Stimulated activated naive CD4-positive, alpha-beta T cell (primary cell): ENCODE results near the gene PHOX2A.
"Not testable (repeated sequence)": the region's sequence is repeated elsewhere in the genome, so short reads cannot be mapped to it uniquely, and the experiment has no call there.

Source experiments
- DNase-seq, 6 experiments: peaks; one replicate each; lab custom pipeline; 2025; lab: John Stamatoyannopoulos, UW

Gene PHOX2A

DNA sequence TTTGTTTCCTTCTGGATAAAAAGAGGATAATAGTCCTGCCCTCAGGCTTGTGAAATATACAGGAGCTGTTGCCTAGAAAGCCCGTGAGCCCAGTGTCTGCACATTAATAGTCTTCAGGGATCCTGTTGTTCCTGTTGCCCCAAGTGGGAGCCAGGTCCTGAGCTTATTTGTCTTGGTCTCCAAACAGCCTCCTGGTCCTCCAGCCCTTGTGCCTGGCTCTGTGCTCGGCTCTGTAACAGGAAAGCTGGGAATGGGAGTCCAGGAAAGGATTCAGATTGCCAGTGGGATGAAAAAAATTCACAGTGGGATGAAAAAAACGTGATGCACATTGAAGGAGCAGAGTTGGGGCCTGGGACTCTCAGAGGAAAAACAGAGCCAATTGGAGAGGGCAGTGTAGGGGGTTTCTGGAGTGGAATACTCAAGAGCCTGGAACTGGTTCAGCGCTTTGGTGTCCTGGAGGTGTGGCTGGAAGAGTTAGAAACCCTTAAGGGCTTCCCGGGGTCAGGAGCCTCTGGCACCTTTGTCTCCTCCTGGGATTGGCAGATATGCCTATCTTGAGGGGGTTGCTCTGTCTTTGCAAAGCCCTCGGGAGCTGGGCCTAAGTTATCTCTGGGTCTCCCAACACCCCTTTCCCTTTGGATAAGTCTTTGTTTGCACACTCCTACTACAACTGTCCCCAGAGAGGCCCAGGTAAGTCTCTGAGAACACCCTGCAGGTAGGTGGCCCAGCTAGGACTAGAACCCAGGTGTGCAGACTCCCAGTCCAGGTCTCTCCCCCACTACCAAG, 21.7 kb downstream of the PHOX2A start:
- DNase-seq: no peak

DNA sequence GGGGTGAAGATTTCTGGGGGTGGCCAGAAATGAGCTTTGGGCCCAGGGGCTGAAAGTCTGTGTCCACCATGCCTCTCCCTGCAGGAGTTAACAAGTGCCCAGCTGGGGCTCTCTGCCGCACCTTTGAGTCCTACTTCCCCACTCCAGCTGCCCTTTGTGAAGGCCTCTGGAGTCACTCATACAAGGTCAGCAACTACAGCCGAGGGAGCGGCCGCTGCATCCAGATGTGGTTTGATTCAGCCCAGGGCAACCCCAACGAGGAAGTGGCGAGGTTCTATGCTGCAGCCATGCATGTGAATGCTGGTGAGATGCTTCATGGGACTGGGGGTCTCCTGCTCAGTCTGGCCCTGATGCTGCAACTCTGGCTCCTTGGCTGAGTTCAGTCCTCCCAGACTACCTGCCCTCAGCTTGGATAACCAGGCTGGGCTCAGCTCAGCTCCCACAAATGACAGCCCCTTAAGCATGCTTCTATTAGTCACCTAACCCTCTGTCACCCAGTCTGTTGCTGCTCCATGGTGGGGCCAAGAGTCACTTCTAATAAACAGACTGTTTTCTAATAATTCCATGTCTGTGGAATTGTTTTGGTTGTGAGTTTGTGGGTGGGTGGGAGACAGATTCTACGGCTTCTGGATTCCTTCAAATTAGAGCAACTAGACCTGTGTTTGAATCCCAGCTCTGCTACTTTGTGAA, 22.4 kb downstream of the PHOX2A start:
- DNase-seq: no peak

DNA sequence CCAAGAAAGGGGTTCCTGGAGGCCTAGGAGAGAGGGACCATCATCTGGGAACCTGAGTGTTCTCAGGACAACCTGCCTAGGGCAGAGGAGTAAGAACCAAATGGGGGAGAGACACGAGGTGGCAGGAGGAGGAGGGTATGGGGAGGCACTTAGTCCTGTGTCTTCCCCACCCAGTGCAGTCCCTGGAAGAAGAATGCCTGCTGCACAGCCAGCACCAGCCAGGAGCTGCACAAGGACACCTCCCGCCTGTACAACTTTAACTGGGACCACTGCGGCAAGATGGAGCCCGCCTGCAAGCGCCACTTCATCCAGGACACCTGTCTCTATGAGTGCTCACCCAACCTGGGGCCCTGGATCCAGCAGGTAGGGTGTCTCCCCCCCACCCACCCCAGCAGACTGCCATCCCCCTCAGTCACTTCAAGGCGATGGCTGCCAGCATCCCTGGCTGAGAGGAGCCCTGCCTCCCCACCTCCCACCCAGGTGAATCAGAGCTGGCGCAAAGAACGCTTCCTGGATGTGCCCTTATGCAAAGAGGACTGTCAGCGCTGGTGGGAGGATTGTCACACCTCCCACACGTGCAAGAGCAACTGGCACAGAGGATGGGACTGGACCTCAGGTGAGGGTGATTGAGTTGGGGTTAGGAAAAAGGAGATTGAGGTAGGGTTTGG, 23.1 kb downstream of the PHOX2A start:
- no peak for DNase-seq

DNA sequence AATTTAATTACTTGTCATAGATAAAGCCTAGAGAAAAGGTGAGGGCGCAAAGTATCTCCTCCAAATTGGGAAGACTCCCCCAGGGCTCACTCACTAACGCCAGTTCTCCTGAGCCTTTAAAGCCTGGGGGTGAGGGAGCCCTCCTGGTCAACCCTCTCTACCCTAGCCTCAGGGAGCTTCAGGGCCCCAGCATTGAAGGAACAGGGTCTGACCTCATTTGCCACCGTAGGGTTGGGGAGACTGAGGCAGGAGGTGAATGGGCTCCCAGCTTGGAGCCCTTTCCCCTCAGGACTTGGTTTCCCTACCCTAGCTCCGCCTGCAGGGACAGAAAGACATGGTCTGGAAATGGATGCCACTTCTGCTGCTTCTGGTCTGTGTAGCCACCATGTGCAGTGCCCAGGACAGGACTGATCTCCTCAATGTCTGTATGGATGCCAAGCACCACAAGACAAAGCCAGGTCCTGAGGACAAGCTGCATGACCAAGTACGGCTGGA, 25.7 kb downstream of the PHOX2A start:
- DNase-seq: no peak

DNA sequence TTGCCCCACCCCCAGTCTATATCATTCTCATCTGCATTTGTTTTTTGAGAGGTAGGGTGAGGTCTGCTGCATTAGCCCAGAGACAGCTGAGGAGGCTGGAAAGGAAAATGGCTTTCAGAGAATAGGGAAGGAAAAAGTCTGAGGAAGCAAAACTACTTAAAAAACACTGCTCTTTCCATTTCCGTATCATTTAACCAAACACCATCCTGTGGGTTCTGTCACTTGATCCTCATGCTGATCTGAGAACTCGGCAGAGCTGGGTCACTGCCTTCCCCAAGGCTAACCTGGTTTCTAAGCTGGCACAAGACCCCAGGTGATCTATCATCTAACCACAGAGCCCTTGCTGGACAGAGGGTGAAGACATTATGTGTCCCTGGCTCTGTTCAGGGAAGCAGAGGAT, 26.1 kb downstream of the PHOX2A start:
- DNase-seq: no peak

DNA sequence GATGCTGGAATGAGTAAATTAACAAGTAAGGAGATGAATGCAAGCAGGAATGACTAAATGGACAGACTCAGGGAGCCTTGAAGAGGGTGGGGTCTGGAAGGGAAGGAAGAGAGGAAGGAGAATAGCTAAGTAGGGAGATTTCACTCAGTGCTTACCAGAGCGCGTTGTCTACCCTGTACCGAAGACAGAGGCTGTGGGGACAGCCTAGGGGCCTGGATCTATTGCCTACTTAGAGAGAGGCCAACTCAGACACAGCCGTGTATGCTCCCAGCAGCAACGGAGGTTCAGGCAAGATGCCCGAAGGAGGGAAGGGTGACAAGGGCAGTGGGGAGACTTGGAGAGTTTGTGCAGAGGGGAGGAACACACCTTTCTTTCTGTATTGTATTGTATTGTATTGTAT, 27.3 kb downstream of the PHOX2A start, which contains the start of gene FOLR2:
Gene FOLR2 (plus strand): TSS at position 157 of the 400 bp plus-strand sequence. CDS start 1,791 bp downstream, outside the sequence.
- no peak for DNase-seq

DNA sequence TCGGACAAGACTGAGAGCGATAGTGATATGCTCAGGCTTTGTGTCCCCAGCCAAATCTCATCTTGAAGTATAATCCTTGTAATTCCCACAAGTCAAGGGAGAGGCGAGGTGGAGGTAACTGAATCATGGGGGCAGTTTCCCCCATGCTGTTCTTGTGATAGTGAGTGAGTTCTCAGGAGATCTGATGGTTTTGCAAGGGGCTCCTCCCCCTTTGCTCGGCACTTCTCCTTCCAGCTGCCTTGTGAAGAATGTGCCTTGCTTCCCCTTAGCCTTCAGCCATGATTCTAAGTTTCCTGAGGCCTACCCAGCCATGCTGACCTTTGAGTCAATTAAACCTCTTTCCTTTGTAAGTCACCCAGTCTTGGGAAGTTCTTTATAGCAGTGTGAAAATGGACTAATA, 34.9 kb downstream of the PHOX2A start:
- no peak for DNase-seq

DNA sequence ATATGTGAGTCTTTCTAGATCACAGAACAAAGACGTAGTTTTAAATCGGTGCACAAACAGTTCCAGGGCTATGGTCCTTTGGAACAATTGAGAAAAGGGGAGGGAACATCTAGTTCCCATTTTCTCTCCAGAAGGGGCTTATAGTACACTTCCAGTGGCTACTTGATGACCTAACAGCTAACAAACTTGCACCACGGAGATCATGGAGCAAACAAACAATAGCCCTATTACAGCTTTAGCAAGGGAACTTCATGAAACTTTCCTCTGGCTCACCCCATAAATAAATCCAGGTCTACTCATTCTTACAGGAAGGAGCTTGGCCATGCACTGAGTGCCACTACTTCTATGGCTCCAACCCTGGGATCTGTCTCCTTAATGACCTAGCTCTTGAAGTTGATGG, 35.7 kb downstream of the PHOX2A start:
- DNase-seq: no peak

DNA sequence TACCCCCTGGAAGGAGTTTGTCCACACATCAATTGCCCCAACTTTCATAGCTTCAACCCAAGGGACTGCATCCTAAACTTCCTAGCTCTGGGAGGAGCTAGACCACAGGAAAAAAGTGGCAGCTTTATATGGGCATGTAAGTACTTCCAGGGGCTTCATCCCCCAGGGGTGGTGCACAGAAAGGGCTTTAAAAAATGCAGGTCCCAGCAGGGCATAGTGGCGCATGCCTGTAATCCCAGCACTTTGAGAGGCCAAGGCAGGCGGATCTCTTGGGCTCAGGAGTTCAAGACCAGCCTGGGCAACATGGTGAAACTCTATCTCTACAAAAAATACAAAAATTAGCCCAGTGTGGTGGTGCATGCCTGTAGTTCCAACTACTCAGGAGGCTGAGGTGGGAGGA, 37.2 kb downstream of the PHOX2A start:
- DNase-seq: not testable (repeated sequence)

DNA sequence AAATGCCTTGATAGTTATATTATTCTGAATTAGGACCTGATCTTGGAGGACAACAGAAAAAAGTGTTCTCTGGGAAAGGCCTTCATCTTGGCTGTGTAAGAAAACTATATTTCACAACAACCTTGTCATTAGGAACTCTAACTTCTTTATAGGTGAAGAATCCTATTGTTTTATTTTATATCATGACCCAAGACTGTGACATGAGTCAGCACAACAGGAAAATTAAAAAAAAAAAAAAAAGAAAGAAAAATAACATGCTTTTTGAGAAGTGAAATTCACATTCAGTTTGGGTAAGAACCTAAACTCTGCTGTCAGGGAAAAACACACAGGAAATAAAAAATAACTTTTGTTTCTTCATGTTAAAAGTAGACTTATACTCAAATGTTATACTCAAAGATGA, 39.1 kb downstream of the PHOX2A start:
- DNase-seq: peak in 1 of 6 experiments; percentile 7

DNA sequence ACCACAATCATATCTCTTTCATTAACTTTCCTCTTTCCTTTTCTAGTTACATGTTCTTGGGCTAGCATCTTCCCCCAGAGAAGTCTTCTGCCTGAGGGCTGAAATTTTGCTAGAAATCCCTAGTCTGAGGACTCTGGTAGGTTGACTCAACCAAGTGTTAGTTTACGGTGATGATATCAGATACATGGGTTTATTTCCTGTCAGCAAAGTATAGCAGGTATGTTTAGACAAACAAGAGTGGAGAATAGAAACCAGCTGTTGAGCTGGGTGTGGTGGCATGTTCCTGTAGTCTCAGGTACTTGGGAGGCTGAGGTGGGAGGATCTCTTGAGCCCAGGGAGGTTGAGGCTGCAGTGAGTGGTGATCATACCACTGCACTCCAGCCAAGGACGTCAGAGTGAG, 40.8 kb downstream of the PHOX2A start:
- DNase-seq: no peak

DNA sequence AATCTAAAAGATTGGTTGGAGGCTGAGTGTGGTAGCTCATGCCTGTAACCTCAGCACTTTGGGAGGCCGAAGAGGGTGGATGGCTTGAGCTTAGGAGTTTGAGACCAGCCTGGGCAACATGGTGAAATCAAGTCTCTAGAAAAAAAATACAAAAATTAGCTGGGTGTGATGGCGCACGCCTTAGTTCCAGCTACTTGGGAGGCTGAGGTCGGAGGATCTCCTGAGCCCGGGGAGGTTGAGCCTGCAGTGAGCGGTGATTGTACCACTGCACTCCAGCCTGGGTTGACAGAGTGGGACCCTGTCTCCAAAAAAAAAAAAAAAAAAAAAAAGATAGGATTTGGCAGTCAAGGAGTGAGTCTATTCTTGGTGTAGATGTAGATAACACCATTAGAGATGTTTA, 41.4 kb downstream of the PHOX2A start:
- DNase-seq: no peak

DNA sequence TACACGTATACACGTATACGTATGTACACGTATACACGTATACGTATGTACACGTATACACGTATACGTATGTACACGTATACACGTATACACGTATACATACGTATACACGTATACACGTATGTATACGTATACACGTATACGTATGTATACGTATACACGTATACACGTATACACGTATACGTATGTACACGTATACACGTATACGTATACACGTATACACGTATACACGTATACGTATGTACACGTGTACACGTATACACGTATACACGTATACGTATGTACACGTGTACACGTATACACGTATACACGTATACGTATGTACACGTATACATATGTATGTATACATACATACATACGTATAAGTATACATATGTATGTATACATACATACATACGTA, 42.5 kb downstream of the PHOX2A start:
- DNase-seq: not testable (repeated sequence)

DNA sequence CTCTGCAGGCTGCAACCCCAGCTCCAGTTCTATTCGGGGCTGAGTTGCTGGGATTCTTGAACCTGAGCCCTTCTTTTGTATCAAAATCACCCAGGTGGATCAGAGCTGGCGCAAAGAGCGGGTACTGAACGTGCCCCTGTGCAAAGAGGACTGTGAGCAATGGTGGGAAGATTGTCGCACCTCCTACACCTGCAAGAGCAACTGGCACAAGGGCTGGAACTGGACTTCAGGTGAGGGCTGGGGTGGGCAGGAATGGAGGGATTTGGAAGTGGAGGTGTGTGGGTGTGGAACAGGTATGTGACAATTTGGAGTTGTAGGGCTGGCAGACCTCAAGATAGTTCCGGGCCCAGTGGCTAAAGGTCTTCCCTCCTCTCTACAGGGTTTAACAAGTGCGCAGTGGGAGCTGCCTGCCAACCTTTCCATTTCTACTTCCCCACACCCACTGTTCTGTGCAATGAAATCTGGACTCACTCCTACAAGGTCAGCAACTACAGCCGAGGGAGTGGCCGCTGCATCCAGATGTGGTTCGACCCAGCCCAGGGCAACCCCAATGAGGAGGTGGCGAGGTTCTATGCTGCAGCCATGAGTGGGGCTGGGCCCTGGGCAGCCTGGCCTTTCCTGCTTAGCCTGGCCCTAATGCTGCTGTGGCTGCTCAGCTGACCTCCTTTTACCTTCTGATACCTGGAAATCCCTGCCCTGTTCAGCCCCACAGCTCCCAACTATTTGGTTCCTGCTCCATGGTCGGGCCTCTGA, 48.3 kb downstream of the PHOX2A start:
- DNase-seq: no peak

DNA sequence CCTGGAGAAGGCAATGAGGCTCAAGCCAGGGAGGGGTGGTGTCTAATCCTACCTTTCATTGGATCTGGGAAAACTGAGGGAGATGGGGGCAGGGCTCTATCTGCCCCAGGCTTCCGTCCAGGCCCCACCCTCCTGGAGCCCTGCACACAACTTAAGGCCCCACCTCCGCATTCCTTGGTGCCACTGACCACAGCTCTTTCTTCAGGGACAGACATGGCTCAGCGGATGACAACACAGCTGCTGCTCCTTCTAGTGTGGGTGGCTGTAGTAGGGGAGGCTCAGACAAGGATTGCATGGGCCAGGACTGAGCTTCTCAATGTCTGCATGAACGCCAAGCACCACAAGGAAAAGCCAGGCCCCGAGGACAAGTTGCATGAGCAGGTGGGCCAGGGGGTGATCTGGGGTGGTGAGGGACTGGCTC, 52.0 kb downstream of the PHOX2A start, which contains the start of gene FOLR1:
Gene FOLR1 (plus strand): TSS at position 180 of the 421 bp plus-strand sequence. CDS start 34 bp downstream, at position 214.
- DNase-seq: no peak

DNA sequence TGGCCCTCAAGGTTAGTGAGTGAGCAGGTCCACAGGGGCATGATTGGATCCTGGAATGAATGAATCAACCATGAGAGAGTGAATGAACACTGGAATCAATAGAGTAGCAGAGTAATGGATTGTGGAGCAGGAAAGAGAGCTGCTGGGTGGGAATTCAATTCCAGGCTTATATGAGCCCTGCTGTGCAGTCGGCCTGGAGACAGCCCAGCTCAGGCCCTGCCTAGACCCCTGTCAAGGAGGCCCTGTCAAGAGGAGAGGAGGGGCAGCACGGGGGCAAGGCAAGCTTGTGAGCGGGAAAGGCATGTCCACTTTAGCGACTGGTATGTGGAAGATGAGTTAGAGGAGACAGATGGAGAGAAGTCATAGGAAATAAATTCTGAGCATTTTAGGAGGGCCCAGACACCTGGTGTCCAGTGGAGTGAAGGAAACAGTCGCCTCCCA, 53.3 kb downstream of the PHOX2A start:
- no peak for DNase-seq

DNA sequence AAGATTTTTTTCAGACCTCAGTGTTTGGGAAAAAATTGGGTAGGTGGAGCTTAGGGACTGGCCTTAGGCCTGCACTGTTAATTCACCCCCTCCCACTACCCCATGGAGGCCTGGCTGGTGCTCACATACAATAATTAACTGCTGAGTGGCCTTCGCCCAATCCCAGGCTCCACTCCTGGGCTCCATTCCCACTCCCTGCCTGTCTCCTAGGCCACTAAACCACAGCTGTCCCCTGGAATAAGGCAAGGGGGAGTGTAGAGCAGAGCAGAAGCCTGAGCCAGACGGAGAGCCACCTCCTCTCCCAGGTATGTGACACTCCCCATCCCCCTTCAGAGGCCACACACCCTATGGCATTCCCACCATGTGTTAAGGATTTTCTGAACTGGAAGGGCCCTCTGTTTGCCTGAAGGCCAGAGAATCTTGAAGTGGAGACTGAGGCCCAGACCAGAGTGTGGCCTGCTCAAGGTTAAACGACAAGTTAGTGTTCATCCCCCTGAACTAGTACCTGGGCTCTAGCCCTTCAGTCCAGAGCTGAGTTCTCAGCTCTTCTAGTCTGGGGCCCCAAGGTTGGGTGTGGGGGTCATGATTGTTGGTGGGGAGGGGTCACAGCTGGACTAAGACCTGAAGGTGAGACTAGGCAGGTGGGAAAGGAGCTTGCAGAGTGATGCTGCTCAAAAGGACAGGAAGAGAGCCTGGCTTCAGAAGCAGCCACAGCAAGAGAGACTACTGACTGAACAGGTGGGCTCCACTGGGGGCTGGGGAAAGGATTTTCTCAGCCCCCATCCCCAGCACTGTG, 54.3 kb downstream of the PHOX2A start:
- DNase-seq: no peak
